Myocyte (in vitro differentiated cells): ENCODE results near the gene GORASP1. TPM values are rescaled to one million over a fixed set of nuclear protein-coding genes. Genes with fewer than 3 reads are reported as not detected.

Experiments used
- DNase-seq: peaks from one replicate; pipeline ENCODE4 v3.0.0-alpha.2; 2012; ENCODE audit warnings: low read depth
- total RNA-seq: library from RNA; depleted of rRNA; stranded (reverse); fragments of >200 nt; gene quantifications from 2 replicates; pipeline ENCODE4 v1.2.3, GENCODE V29; 2014

Gene GORASP1
- total RNA-seq, 1 donor from 2014 or later, result 56.9 TPM

DNA sequence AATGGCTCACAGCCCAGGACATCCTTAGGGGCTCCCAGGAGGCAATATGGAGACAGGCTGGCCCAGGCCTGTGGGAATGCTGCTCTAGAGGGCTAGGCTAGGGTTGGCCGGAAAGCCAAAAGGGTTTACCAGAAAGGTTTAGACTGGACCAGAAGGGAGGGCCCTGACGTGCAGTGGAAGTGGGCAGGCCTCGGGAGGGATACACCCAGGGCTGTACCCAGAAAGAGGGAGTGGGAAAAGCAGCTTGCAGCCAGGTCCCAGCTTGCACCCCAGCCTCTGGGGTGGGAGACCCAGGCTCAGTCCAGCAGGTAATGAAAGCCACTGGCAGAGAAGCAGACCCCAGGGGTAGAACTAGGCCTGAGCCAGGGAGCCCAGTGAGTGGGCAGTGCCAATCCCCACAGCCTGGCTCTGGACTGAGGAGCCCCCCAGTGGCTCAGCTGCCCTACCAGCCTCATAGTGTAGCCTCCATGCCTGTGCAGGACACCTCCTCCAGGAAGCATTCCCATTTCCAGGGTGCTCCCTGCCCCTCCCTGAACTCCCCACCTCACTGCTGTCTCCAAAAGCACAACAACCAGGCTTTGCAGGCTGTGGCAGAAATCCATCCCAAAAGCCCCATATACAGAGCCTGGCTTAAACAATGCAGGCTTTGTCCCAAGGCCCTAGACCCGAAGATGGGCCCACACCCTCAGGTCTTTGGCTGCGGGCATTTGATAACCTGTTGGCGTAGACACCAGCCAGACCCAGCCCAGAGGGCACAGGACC lies 3.5 kb downstream of the GORASP1 start:
- no peak for DNase-seq

- no peak for DNase-seq
Observed at GRCh38 chr3:39103324-39103693, 4.1 kb downstream of the GORASP1 start.

DNA sequence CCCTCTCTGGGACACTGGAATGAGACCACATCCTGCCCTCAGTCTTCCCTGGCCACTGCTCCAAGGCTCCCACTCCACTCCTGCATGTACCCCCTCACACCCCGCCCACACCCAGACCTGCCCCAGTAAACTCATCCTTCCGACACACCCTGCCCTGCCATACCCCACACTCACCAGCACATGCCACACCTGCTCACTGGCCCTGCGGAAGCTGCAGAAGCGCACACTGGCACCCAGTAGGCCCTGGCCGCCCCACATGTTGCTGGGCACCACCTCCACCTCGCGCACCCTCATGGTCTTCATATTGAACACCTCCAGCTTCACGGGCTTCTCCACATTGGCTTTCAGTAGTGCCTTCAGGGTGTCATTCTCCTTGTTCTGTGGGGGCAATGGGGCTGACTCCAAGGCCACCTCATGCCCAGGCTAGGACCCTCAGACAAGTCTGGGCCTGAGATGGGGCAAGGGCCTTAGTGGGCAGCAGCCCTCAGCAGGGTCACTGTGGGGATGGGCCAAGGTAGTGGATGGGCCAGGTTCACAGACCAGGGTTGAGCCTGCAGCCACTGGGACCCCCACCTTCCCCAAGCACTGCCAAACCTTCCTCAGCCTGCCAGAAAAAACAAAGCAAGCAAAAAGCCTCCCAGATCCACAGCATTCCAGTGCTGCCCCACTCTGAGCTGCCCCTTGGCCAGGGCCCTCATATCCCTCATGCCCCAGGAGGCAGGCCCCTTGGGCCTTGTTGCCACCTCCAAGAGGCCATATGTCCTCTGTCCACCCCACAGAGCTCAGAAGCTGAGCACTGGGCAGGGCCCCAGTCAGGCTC lies 4.7 kb downstream of the GORASP1 start:
- no peak for DNase-seq

DNA sequence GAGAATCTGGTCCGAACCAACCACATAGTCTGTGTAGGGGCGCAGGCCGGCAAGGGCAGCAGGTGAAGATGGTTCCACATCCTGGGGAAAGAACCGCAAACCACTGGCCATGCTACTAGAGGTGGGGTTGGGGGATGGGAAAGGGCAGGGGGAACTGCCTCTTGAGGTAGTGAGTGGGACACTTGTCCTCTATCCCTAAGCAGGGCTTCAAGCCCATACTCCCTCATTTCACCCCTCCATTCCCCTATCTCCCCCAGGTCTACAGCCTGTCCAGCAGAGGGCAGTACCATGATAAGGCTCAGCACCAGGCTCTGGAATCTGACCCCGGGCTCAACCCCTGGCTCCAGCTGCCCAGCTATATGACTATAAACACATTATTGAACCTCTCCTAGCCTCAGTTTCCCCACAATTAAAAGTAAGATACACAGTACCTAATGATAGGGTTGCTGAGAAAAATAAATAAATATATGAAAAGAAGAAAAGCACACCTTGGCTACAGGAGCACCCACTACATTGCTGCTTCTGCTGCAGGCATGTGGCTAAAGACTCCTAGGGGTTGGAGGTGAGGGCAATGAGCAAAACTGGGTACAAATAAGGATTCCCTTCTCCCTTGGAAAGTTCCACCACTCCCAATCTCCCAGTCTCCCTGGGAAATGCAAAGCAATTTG lies 6.3 kb downstream of the GORASP1 start:
- peak; percentile 33 for DNase-seq

DNA sequence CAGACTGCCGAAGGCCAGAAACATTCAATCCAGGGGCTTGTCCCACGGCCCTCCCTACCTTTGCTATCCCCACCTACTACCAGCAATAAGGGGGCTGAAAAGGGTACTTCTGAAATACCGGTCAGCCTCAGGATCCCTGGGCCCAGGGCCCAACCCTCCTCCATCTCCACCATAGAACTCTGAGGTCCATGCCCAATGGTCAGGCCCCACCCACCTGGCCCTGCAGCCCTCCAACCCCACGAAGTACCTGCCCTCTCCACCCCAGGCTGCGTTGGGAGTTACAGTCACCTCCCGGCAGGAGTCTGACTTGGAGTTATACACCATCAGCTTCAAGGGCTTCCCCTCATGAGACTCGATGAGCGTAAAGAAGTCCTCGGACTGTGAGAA lies 6.9 kb downstream of the GORASP1 start:
- no peak for DNase-seq

GRCh38 chr3:39099738-39100499 lies 7.5 kb downstream of the GORASP1 start:
- DNase-seq, result no peak

- no peak for DNase-seq
Observed at GRCh38 chr3:39099242-39099641, 8.2 kb downstream of the GORASP1 start.

DNA sequence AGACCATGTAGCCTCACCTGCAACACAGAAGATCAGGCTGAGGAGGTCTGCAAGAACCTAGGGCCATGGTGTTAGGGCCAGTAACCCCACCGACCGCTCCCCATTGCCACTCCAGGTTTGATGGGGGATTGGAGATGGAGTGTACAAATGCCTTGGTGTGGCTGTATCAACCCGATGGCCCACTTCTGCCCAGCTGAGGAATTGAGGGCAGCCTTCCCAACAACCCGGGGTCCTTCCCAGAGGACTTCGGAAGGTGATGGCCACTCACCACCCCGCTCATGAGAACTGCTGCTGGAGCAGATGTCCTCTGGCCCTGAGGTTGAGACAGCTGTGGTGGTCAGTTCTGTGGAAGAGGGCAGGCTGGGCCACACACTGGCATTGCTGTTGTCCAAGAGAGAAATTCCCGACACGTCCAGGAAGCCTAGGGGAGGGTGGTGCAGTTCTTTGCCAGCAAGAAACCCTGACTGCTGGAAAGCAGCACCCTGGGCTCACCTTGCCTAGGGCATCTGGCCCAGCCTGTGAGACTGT lies 8.9 kb downstream of the GORASP1 start:
- DNase-seq, result peak; percentile 81

DNA sequence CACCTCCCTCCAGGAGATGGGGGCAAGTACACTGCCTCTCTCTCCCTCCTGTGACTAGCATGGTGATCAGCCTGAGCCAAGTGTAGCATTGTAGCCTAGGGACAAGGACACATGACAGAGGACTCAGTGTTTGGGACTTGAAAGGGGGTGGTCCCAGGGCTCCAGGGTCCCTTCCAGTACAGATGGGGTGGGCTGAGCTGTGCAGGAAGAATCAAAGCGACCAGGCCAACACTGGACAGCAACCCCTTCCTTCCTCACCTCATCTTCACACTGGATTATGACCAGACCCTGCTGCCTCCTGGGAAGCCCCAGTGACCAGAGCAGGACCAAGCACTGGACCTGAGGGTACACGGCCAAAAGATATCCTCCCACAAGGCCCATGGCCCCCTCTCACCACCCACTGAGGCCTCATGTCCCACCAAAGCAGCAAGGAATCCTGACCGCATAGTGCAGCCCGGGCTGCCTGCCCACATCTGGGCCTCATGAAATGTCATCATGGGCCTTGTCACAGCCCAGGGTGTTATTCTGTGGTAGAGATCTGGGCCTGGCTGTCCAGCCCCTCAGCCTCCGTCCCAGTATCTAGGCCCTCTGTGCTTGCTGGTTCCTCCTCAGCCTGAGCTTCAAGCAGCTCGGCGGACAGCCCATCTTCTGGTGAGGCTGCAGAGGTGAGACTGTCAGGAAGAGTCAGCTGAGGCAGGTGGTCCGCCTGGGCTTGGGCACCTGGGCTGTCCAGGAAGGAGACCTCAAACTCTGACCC lies 9.5 kb downstream of the GORASP1 start:
- no peak for DNase-seq

GRCh38 chr3:39096775-39097174 lies 10.7 kb downstream of the GORASP1 start:
- DNase-seq, result peak; percentile 25

DNA sequence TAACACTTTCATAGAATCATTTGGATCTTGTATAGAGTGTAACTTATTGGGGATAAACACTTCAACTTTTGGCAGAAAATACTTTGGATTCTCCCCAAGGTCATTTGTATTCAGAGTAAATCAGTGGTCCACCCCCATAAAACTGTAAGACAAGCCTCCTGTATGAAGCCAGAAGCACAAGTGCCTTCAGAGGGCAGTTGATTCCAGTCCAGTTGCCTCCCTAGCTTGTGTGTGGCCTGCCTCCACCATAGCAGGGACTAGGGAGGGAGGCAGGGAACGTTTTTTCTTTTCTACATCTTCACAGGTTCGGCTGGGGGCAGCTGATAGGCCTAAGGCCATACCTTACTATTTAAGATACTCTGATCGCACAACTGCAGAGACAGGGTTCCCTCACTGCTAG lies 11.6 kb downstream of the GORASP1 start:
- no peak for DNase-seq

GRCh38 chr3:39094851-39095677 lies 12.4 kb downstream of the GORASP1 start:
- DNase-seq, result no peak

DNA sequence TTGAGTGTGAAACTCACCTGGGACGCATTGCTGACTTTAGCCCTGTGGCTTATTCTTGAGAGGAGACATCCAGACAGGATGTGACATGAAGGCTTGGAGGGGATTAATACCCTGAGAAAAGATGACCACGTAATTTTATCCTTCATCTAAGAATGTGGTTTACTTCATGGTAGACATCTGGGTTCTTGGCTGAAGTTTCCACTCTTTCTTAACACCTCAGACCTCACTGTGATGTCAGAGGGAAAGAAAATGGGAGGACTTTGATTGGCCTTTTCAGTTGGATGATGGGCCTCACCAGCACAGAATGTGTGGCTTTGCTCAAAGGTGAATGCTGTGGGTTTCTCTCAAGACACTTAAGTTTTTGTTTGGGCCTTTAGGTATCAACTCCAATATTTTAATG lies 16.5 kb downstream of the GORASP1 start:
- peak; percentile 57 for DNase-seq

- DNase-seq, result peak; percentile 88
Observed at GRCh38 chr3:39088889-39089288, 18.5 kb downstream of the GORASP1 start.

- peak; percentile 37 for DNase-seq
Observed at GRCh38 chr3:39088456-39088855, 19.0 kb downstream of the GORASP1 start.

DNA sequence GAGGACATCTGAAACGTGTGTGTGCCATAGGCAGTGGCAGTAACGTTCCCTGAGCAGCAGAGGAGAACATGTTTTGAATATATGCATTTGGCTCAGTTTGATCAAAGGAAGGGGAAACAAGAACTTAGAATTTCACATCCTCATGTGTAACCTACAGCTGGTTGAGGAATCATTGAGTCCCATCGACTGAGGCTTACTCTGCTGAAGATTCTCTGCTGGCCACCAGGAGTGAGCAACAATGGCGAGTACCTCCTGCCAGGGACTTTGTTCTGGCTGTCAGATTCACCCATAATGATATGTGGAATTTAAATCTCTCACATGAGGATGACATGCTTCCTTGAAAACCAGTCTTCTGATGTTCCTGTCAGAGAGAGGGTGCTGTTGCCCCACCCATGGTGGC lies 21.3 kb downstream of the GORASP1 start:
- DNase-seq, result no peak

DNA sequence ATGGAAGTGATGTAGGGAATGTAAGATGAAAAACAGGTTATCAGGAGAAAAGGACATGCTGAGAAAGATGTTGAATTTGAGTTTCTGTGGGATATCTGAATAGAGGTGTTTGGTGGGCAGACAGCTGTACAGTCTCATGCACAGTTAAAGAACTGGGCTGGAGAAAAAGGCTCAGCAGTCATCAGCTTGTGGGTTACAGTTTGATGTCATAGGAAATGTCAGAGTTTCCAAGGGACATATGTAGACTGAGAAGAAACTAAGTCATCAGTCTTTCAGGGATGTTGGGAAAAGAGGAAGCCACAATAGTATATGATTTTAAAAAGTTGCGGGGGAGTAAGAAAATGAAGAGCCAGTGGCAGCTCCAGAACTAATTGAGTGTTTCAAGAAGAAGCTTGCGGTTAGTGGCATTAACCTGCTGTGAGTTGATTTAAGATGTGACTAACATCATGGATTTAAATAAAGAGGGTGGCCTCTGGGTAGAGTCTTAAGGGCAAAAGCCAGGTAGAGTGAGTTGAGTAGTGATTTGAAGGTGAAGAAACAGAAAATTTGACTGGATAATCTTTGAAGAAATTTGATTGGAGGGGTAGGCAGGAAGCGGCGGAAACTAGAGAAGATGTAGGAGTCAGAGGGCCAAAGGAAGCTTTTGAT lies 24.6 kb downstream of the GORASP1 start:
- DNase-seq, result no peak

- DNase-seq, result no peak
Observed at GRCh38 chr3:39080026-39080425, 27.4 kb downstream of the GORASP1 start.

- no peak for DNase-seq
Observed at GRCh38 chr3:39079530-39079929, 27.9 kb downstream of the GORASP1 start.
